LNCAP (cell line): ENCODE measurements around the gene CCDC141.

Experiments
- CTCF ChIP-seq: fragments of 450-650 bp; IDR thresholded peaks from 2 replicates; pipeline ENCODE4 v1.5.1; 2017; ENCODE audit warnings: mild to moderate bottlenecking

Gene CCDC141

GRCh38 chr2:178892751-178893625, 156.9 kb downstream of the CCDC141 start:
- TF ChIP-seq CTCF: no peak

- TF ChIP-seq CTCF: no peak
Measured at GRCh38 chr2:178891959-178892485, 157.9 kb downstream of the CCDC141 start.

DNA sequence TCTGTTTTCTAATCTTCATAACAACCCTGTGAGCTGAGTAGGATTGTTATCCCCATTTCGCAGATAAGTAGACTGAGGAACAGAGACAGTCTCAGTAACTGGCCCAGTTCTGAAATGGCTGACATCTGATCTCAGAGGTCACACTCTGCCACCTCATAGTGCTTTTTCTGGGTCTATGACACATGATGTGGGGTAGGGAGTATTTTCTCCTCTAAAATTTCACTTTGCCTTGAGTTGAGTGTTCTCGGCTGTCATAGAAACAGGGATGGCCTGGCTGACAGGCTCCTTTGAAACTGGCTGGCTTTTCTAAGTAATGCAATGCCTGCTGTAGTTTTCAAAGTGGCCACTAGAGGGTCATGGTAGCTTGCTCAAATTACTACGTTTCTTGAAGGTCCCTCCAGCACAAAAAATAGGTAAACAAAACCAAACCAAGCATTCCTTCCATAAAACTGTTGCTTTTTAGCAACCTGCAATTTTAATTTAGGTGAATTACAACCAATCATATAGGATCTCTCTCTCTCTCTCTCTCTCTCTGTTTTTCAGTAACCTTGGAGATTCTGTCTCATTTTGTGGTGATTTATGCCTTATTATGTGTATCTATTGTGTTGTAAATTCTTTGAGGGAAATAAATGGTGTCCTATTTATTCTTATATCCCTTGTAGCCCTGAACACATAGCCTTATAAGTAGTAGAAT, 158.5 kb downstream of the CCDC141 start:
- TF ChIP-seq CTCF: peak; percentile 85

DNA sequence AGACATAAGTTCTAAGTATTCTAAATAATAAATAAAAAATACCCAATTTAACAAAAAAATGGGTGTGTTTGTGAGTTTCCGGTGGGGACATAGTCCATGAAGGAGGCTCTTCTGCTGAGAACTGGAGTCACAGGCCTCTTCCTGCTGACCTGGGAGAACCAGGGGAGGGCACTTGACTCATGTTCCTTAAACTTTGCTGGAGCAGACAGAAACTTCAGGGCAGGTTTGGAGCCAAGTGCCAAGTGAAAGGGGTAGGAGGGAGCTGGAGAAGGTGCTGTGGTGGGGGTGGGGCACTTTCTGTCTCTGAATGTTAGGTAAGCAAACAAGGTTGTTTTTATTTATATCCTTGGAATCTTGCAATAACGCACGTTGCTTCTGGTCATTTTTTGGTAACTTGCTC, 163.9 kb downstream of the CCDC141 start:
- TF ChIP-seq CTCF: no peak

GRCh38 chr2:178884440-178884839, 165.5 kb downstream of the CCDC141 start:
- TF ChIP-seq CTCF: no peak

DNA sequence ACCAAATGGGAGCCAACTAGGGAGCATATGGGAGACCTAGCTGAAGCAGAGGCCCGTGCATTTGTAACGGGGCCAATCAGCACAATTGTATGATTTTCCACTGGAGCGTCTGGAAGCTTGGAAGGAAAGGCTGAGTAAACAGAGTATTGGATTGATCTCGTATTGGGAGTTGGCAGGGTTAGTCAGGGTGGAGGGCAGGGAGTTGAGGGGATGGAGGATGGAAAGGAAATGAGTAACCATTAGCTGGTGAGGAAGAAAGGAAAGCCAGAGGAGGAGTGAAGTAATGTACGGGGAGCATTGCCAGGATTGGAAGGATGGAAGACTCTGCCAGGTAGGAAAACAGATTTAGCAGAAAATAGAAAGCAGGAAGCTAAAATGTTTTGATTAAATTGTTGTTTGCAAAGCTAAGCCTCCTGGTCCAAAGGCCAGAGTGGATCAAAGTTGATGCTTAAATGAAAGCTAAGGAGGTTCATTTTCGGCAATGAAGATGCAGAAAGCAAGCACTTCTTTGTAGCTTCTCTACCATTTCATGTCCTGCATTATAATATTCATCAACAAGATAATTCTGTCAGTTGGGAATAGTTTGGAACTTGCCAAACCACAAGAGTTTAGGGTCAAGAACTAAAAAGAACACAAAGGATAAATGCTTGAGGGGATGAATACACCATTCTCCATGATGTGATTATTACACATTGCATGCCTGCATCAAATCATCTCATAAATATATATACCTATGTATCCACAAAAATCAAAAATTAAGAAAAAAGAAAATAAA, 167.1 kb downstream of the CCDC141 start:
- TF ChIP-seq CTCF: no peak

DNA sequence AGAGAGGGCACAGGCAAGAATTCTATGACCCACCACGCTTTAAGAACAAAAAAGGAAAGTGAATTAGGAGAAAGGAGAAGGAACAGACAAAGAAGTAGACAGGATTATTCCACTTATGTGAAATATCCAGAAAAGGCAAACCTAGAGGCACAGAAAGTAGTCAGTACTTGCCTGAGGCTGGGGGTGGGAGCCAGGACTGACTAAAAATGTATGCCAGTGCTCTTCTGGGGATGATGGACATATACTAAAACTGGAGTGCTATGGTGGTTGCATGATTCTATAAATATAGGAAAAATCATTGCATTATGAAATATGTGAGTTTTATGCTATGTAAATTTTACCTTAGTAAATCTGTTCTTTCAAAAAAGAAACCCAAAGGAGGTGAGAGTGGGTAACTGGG, 168.9 kb downstream of the CCDC141 start:
- TF ChIP-seq CTCF: no peak
